PFSK-1 (cell line): ENCODE measurements around the gene SCAMP1.

Source experiments
- POLR2AphosphoS5 ChIP-seq: IDR thresholded peaks from 2 replicates; pipeline ENCODE4 v1.6.1; 2012; ENCODE audit warnings: low read depth, mild to moderate bottlenecking, control low read depth, low read length, moderate library complexity
- REST ChIP-seq, 2 experiments: IDR thresholded peaks; 2 replicates each; pipeline versions ENCODE4 v1.6.1 to v1.8.0; 2011 to 2012; ENCODE audit warnings: low read depth in 2 of 2, low read length in 2 of 2, control low read depth in 1 of 2, inconsistent platforms in 1 of 2, mild to moderate bottlenecking in 1 of 2, moderate library complexity in 1 of 2; ENCODE audit not compliant: insufficient read depth in 1 of 2
- SIN3A ChIP-seq: IDR thresholded peaks from 2 replicates; pipeline ENCODE4 v1.6.1; 2012; ENCODE audit warnings: mild to moderate bottlenecking, low read length, moderate library complexity, borderline replicate concordance; ENCODE audit not compliant: insufficient read depth

DNA sequence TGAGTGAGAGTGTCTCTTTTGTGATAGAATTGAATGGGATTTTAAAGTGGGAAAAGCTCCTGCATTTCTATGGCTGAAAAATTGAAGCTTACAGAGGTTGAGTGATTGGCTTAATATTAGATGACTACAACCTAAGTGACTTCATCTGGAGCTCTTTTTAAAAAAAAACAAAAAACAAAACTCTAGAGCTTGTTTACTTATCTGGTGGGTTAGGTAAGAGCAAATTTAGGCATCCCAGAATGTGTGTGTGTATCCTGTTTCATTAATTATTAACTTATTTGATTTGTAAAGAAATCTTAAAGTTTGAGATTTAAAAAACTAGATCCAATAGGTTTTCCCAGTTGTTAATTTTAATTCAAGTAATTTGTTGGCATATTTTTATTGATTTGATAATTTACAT lies 60.1 kb downstream of the SCAMP1 start:
- TF ChIP-seq POLR2AphosphoS5 = no peak
- TF ChIP-seq SIN3A = no peak
- no peak for TF ChIP-seq REST (IDR thresholded peaks at IDR 0.05; ENCODE audit: insufficient read depth in 1 of 2, low read depth in 2 of 2, low read length in 2 of 2)
